ENCODE measurements around the gene DHX29. TPM values are rescaled to one million over a fixed set of nuclear protein-coding genes. Genes with fewer than 3 reads are reported as not detected.

The DHX29 gene
- total RNA-seq, 3 donors from 2014 or later, result 18.3 to 24.7 (median 18.6) TPM

- Histone ChIP-seq H3K4me1 (ENCODE audit: low read depth) (no peaks in the 10 kb centered on the region), H3K4me3 (no peak overlapping the region), H3K36me3 (ENCODE audit: low read depth) (no peaks in the 10 kb centered on the region), H3K9me3 (no peaks in the 10 kb centered on the region)
- DNase-seq, result no peak
- ATAC-seq, result no peak
- TF ChIP-seq, protein P1, sequence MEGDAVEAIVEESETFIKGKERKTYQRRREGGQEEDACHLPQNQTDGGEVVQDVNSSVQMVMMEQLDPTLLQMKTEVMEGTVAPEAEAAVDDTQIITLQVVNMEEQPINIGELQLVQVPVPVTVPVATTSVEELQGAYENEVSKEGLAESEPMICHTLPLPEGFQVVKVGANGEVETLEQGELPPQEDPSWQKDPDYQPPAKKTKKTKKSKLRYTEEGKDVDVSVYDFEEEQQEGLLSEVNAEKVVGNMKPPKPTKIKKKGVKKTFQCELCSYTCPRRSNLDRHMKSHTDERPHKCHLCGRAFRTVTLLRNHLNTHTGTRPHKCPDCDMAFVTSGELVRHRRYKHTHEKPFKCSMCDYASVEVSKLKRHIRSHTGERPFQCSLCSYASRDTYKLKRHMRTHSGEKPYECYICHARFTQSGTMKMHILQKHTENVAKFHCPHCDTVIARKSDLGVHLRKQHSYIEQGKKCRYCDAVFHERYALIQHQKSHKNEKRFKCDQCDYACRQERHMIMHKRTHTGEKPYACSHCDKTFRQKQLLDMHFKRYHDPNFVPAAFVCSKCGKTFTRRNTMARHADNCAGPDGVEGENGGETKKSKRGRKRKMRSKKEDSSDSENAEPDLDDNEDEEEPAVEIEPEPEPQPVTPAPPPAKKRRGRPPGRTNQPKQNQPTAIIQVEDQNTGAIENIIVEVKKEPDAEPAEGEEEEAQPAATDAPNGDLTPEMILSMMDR (IDR thresholded peaks at IDR 0.05), result no peak
- intact Hi-C loops (cut with DNase I, micrococcal nuclease), result no loop called here
Measured at GRCh38 chr5:55211184-55211874, 96.2 kb downstream of the DHX29 start.

Other genes starting within 250 kb of the DHX29 start
- gene GZMA, start 205.0 kb downstream of the DHX29 start, total RNA-seq, result 10 to 100 TPM in 1 of 3 donors, 1 to 10 TPM in 2; 9.0 to 17.2 (median 9.3) TPM
- 1 to 10 TPM; 1.9 to 9.5 (median 8.6) TPM for gene GPX8, start 147.5 kb downstream of the DHX29 start, total RNA-seq
- gene CDC20B, start 134.5 kb downstream of the DHX29 start, total RNA-seq, result not detected
- under 1 TPM in 1 of 3 donors, not detected in 2; 0.14 TPM for gene MCIDAS, start 80.4 kb downstream of the DHX29 start, total RNA-seq
- 1 to 10 TPM in 1 of 3 donors, under 1 TPM in 2; 0.28 to 1.8 (median 0.29) TPM for gene CCNO, start 74.1 kb downstream of the DHX29 start, total RNA-seq
- gene MTREX, start 295 bp upstream of the DHX29 start, total RNA-seq, result 10 to 100 TPM; 52.5 to 63.3 (median 57.8) TPM
- gene PLPP1, start 227.3 kb upstream of the DHX29 start, total RNA-seq, result 100 to 1,000 TPM in 2 of 3 donors, 10 to 100 TPM in 1; 88.8 to 132 (median 122) TPM